Measurements from ENCODE around the gene AMZ1.
A peak's percentile ranks its signal among the peaks of the same experiment; 100 is the strongest.

AMZ1 gene

DNA sequence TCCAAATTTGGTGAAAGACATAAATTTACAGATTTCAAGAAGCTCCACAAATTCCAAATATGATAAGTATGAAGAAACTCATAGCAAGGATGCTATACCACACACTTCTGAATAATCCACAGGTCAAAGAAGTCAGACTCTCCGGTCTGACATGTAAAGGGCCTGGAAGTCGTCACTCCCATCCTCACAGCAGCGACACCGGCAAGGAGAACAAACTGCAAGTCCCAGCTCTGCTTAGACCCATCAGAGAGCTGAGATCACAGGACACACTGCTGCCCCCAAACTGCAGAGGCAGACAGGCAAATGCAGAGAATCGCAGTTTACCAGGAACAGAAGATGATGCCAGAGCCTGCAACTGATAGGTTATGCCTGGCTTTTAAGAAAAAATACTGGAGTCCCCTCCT is 62.0 kb downstream of the AMZ1 start:
- no peak for DNase-seq (ENCODE audit: low read depth in 2 of 2)

DNA sequence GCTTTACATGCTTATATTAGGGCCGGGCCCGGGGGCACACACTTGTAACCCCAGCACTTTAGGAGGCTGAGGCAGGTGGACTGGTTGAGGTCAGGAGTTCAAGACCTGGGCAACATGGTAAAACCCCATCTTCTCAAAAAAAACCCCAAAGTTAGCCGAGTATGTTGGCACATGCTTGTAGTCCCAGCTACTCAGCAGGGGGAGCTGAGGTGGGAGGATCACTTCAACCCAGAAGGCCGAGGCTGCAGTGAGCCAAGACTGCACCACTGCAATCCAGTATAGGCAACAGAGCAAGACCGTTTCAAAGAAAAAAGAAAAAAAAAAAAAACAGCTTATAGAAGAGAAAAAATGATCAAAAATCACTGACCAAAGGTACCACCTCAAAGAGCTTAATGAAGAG is 63.1 kb downstream of the AMZ1 start:
- DNase-seq (ENCODE audit: low read depth in 2 of 2) = no peak

DNA sequence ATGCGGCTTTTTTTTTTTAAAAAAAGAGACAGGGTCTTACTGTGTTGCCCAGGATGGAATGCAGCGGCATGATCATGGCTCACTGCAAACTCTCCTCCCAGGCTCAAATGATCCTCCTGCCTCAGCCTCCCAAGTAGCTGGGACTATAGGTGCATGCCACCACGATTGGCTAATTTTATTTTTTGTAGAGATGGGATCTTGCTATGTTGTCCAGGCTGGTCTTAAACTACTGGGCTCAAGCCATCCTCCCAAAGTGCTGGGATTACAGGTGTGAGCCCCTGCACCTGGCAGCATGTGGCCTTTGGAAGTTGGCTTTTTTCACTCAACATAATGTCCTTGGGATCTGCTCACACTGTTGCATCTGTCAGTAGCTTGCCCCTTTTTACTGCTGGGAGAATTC is 65.1 kb downstream of the AMZ1 start:
- DNase-seq (ENCODE audit: low read depth in 2 of 2) = no peak

DNA sequence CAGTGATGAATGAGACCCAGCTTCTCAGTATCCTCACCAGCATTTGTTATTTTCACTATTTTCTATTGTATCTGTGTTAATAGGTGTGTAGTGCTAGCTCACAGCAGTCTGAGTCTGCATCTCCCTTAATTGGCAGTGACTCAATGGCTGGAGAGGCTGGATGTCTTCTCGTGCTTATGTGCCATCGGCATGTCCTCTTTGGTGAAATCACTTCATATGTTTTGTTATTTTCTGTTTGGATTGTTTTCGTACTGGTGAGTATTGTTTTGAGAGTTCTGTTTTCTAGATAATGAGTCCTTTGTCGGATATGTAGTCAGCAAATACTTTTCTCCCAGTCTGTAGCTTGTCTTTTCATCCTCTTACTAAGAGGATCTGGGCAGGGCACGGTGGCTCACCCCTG is 66.1 kb downstream of the AMZ1 start:
- DNase-seq (ENCODE audit: low read depth in 2 of 2) = no peak

DNA sequence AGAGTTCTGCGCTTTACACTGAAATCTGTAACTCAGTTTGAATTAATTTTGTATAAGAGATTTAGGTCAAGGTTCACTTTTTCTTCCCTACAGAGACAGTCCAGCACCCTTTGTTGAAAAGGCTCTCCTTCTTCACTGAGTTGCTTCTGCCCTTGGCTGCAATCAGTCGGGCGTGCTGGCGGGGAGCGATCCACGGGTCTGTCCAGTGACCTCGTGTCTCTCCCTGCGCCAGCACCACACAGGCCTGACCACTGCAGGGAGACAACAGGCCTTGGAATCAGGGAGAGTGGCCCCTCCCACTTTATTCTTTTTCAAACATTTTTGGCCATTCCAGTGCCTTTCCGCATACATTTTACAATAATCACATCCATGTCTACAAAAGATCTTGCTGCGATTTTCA is 66.9 kb downstream of the AMZ1 start:
- DNase-seq (ENCODE audit: low read depth in 2 of 2) = no peak

DNA sequence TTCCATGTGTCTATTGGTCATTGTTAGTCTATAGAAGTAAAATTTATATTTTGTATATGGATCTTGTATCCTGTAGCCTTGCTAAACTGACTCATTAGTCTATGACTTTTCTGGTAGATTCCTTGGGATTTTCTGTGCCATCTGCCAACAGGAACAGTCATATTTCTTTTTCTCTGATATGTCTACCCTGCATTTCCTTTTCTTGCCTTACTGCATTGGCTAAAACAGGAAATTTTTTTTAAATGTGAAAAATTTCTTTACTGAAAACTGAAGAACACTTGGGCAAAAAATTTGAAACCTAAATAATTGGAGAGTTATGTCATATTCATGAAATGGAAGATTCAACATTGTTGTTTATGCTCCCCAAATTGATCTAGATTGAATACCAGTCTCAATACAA is 67.5 kb downstream of the AMZ1 start:
- DNase-seq (ENCODE audit: low read depth in 2 of 2) = no peak

DNA sequence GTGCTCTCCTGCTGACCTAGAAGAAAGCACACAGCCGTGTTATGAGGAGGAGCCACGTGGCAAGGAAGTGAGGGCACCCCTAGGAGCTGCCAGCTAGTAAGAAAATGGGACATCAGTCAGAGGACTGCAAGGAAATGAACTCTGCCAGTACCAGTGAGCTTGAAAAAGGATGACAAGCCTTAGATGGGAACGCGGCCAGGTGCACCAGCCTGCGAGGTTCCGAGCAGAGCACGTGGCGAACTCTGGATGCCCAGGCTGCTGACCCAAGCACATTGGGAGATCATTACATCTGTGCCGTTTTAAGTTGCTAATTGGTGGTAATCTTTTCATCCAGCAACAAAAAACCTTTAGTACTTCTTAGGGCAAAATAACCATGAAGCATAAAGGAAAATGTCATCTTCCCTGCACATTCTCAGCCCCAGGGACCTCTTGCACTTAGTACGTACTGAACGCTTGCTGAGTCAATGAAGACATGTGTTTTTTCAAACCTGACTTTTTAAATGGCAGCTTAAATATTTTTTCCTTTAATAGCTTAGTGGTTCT is 69.4 kb downstream of the AMZ1 start:
- no peak for DNase-seq (ENCODE audit: low read depth in 2 of 2)

DNA sequence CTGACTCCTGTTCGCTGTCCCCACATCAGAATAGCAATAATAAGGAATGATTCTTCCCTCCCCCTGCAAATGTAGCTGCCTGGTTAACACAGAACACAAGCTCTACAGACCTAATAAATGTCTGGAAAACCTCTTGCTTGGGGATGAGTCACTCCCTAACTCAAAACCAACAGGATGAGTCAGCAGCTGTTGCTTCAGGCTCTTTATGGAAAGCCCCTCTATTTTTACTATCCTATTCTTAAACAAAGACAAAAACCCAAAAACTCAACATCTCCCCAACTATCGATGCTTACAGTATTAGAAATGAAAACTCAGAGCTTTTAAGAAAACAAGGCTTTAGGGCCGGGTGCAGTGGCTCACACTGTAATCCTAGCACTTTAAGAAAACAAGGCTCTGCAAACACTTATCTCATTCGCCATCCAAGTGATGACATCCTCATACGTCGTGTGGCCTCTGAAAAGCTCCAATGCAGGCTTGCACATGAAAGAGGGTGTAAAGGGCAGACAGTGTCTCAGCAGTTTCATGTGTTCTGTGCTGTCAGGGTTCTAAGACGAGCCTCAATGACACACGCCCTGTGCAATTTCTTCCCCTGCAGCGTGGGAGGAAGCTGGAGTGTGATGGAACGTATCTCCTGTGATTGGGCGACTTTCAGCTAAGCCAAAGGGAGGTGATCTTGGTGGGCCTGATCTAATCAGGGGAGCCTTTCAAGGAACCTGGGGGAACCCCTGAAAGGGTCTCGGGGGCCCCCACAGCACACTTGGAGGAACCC is 70.1 kb downstream of the AMZ1 start:
- peak in 1 of 2 donors; percentile 6 for DNase-seq (ENCODE audit: low read depth in 2 of 2)

DNA sequence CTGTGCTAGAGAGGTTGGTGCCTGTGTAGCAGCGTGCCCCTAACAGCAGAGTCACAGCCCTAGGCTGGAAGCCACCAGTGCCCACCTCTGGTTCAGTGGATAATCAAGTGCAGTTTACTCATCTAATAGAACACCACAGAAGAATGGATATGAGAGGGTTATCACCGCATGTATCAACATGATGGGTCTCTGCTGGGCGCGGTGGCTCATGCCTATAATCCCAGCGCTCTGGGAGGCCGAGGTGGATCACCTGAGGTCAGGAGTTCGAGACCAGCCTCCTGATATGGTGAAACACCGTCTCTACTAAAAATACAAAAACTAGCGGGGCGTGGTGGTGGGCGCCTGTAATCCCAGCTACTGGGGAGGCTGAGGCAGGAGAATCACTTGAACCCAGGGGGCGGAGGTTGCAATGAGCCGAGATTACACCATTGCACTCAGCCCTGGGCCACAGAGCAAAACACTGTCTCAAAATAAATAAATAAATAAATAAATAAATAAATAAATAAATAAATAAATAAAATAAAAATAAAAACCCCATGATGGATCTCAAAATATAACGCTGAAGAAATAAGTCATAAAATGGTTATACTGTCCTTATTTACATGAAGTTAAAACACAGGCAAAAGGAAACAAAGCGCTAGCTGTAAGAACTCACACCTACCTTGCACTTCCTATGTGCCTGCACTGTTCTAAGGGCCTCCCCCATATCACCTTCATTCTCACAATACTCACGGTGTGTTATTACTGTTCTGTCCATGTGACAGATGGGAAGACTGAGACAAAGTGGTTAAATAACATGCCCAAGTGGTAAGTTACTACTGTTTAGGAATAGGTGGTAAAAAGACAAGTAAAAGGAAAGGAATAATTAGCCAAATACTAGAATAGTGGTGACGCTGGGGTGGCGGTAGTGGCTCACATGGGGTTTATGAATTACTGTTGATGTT is 70.9 kb downstream of the AMZ1 start:
- DNase-seq (ENCODE audit: low read depth in 2 of 2) = no peak

DNA sequence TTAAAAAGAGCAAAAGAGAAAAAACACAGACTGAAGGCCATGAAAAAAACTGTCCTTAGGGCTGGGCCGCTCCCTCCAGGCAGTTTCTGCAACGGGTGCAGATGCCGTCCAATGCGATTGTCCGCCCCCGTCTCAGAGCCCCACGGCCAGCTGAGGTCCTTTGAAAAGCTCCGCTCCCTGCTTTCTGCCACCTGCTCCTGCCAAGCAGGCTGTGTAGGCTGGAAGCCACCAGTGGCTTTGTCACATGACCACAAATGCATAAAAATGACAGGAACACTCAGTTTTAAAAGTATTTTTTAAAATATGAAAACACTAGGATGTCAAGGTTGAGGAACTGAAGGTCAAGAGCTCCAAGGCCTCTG is 71.7 kb downstream of the AMZ1 start:
- no peak for DNase-seq (ENCODE audit: low read depth in 2 of 2)

DNA sequence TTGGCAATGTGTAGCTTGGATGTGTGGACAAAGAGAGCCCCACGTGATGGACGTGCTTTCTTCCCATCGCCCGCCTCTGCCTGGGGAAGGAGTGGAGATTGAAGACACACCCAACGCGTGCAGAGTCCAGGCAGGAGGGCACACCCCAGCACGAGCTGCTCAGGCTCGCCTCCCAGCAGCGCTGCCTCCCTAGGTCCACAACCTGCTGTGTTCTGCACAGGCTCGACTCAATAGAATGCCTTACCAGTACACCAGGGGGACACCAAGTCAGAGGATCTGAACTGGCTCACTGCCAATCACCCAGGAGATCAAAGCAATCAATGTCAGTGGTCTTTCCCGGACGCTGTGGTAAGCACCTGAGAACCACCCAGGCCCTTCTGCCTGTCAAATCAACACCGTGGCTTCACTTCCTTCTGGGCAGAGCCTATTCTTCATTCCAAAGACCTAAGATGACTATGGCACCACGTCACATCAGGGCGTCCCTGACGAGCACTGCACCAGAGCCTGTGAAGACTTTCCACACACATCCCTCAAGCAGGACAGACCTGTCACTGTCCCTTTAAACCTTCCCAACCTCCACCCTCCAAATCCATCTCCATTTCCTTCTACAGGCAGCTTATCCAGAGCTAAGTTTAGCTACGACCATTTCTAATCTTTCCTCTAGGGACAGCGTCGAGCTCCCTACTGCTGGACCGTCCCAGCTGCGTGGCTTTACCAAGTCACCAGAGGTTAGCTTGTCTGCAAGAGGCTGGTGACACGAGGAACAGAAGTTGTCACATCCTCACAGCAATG is 72.3 kb downstream of the AMZ1 start:
- DNase-seq (ENCODE audit: low read depth in 2 of 2) = no peak

DNA sequence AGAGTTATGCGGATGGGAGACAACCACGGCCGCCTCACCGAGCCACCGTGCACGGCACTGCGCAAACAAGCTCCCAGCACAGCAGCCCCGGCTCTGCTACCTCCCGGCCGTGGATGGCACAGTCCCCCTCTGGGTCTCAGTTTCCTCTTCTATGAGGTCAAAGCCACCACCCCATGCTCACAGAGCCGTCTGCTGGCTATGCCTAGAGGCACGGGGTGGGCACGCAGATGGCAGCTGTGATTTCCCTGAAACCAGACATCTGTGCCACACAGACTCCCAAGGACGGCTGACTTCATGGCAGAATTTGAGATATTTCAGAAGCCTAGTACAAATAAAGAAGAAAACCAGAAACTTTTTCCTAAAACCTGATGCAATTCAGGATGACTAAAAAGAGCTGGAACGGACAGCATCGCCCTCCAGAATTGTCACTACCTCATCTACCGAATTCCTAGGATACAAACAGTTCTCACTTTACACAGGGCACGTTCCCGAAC is 73.2 kb downstream of the AMZ1 start:
- no peak for DNase-seq (ENCODE audit: low read depth in 2 of 2)

DNA sequence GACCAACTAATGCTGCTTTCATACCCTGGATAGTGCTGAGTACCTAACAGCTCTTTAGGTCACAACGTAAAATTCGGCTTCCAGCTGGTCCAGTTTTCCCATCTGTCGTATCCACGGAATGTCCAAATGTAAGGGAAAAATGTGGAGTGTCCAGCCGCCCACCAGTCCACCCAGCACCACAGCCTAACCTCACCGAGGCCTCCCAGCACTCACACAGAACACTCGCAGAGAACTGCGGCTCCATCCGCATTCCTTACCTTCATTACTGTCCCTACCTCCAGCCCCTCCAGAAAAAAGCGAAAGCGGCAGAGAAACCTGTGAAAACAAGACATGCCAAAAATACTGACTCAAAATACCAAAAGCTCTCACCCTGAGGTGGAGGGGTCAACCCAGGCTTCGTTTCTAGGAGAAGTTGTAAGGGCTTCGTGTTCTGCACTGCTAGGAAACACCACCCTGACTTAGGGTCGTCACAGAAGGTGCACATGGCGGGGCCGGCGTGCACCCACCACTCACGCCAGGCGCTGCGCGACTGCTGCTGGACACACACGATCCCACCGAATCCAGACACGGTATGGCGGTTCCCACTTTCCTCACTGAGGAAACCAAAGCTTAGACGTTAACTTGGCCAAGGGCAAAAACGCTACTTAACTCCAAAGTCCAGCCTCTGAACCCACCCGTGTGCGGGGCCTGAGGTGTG is 73.9 kb downstream of the AMZ1 start:
- DNase-seq (ENCODE audit: low read depth in 2 of 2) = no peak

DNA sequence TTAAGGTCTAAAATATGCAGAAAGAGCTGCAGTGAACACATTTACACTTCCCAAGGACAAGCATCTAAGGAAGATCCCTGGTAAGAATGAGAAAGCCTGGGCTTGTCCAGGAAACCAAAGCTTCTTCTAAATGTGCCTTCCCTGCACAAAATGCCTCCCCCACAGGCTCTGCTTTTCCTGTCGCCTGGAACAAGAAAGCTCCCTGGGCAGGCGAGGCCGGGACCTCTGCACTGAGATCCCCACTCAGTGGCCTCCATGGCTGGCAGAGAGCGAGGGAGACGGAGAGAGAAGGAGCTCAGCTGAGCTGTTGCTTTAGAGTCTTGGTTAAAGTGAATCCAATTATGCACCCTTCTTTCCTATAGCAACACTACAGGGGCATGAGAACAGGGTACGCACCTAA is 75.6 kb downstream of the AMZ1 start:
- DNase-seq (ENCODE audit: low read depth in 2 of 2) = no peak

DNA sequence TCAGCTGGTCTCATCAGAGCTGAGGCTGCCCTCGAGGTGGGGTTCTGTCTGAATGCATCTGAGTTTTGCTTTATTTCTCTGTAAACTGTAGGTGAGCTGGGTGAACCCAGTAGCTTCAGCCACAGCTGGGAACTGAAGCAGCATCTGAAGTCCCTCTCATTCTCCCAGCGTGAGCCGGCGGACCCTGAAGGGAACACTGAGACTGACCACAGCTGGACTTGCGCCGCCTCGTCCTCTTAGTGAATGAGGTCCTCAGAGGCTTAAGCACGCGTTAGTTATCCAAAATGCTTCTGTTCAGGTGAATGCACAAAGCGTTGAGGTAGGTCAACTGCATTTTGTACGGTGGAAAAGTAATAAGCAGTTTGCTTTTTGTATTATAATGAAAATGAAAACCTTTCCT is 76.6 kb downstream of the AMZ1 start:
- DNase-seq (ENCODE audit: low read depth in 2 of 2) = no peak
